Ishikawa (cell line): ENCODE results near the gene DND1.

Source experiments
- CEBPB ChIP-seq: IDR thresholded peaks from 2 replicates; pipeline ENCODE4 v1.6.1; 2012
- CREB1 ChIP-seq: IDR thresholded peaks from 2 replicates; pipeline ENCODE4 v1.6.1; 2012; ENCODE audit warnings: low read depth
- EGR1 ChIP-seq: IDR thresholded peaks from 2 replicates; pipeline ENCODE4 v1.6.1; 2012
- RAD21 ChIP-seq: IDR thresholded peaks from 2 replicates; pipeline ENCODE4 v1.6.1; 2012; ENCODE audit warnings: low read depth
- YY1 ChIP-seq: IDR thresholded peaks from 2 replicates; pipeline ENCODE4 v1.6.1; 2012; ENCODE audit warnings: low read depth

DNA sequence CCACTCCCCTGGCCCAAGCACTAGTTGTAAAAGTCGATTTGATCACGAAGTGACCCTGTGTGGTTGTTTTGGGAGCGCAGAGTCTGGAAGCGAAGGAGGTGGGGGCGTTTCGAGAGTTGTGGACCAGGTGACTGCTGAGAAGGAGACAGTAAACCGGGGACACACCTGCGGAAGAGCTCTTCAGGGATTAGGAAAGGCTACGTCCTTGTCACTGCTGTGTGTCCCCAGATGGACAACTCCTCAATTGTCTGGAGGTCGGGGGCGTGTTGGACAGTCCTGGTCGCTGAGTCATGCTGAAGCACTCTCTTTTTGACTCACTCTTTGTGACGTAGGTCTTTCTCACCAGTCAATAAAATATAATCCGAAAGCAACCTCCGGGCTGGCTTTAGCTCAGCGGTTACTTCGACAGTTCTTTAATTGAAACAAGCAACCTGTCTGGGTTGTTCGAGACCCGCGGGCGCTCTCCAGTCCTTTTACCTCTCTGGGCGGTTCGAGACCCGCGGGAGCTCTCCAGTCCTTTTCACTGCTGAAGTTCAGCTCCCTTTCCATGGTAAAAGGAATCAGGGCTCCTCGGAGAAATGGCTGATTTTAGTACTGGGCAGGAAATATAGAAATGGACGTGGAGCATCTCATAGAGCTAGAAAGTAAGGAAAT, 37.6 kb upstream of the DND1 start:
- TF ChIP-seq CREB1 (peak; percentile 63; the same call in 1 of the 2 replicates), CEBPB (peak; percentile 32; the same call in 1 of the 2 replicates), RAD21 (no peak), YY1 (0 out of 2 replicates have a peak, but pooled peaks have one; percentile 51), EGR1 (peak; percentile 24; the same call in 1 of the 2 replicates)
